B cell (primary cell): ENCODE measurements around the gene CNGA1. TPM values are rescaled to one million over a fixed set of nuclear protein-coding genes. Genes with fewer than 3 reads are reported as not detected.

ENCODE experiments used
- ATAC-seq: fragments of 200-7000 bp; cut with Tn5 transposase; one replicate; pipeline ENCODE4 v1.10.0; 2021; ENCODE audit warnings: low read depth, mild to moderate bottlenecking, moderate number of reproducible peaks, moderate library complexity
- CTCF ChIA-PET: fragments of 350-600 bp; sonication (Branson Sonifier 250); formaldehyde crosslinking; loops from one replicate; lab custom pipeline; 2021; ENCODE audit warnings: antibody characterized with exemption, inconsistent platforms; lab: Charles Lee
- POLR2A ChIA-PET: fragments of 350-600 bp; sonication (Branson Sonifier 250); formaldehyde crosslinking; loops from one replicate; lab custom pipeline; 2021; ENCODE audit warnings: antibody characterized with exemption; lab: Charles Lee
- DNase-seq: peaks from one replicate; pipeline ENCODE4 v3.0.0; 2013
- H2AFZ ChIP-seq: 2 replicates; pipeline ENCODE4 v1.6.1; 2012; ENCODE audit warnings: mild to moderate bottlenecking, low read depth, low read length; ENCODE audit not compliant: insufficient read depth, poor library complexity, severe bottlenecking
- H3K27ac ChIP-seq, 2 donors: 1 replicate in 1 of 2; 2 replicates in 1 of 2; pipeline ENCODE4 v1.5.1; 2012 to 2013; ENCODE audit warnings: low read length in 2 of 2, mild to moderate bottlenecking in 2 of 2, moderate library complexity in 1 of 2
- H3K27me3 ChIP-seq, 4 experiments: fragments of 200-600 bp in 1 of 4; sonication (generic) in 1 of 4; replicated peaks in 1 of 4; 1 replicate in 2 of 4; 2 replicates in 2 of 4; pipeline versions ENCODE4 v1.6.1 to v1.7.0; 2013 to 2016; ENCODE audit warnings: low read length in 3 of 4, mild to moderate bottlenecking in 2 of 4, mixed read lengths in 1 of 4, moderate library complexity in 1 of 4; ENCODE audit not compliant: insufficient read depth in 4 of 4, control insufficient read depth in 3 of 4; ENCODE audit errors: control extremely low read depth in 1 of 4
- H3K36me3 ChIP-seq, 2 experiments: replicated peaks in 1 of 2; 1 replicate in 1 of 2; 2 replicates in 1 of 2; pipeline versions ENCODE4 v1.6.1 to v1.7.1; 2013; ENCODE audit warnings: low read length in 1 of 2; ENCODE audit not compliant: insufficient read depth in 2 of 2, control insufficient read depth in 1 of 2; ENCODE audit errors: control extremely low read depth in 1 of 2, extremely low read depth in 1 of 2
- H3K4me1 ChIP-seq, 2 donors: fragments of 200-600 bp in 1 of 2; sonication (generic) in 1 of 2; 1 replicate in 1 of 2; 2 replicates in 1 of 2; pipeline versions ENCODE4 v1.5.1 to v1.6.1; 2013 to 2017; ENCODE audit warnings: low read length in 2 of 2; ENCODE audit not compliant: control insufficient read depth in 2 of 2, insufficient read depth in 2 of 2
- H3K4me2 ChIP-seq: replicated peaks from 2 replicates; pipeline ENCODE3; 2012; ENCODE audit warnings: mild to moderate bottlenecking, low read depth, low read length; ENCODE audit not compliant: poor library complexity, severe bottlenecking
- H3K4me3 ChIP-seq, 5 experiments: fragments of 200-600 bp in 1 of 5; sonication (generic) in 1 of 5; 1 replicate in 3 of 5; 2 replicates in 2 of 5; pipeline versions ENCODE4 v1.5.1 to v1.7.0; 2011 to 2016; ENCODE audit warnings: low read length in 4 of 5, mild to moderate bottlenecking in 4 of 5, low read depth in 2 of 5, control low read depth in 1 of 5, moderate library complexity in 1 of 5; ENCODE audit not compliant: insufficient read depth in 1 of 5; ENCODE audit errors: control extremely low read depth in 1 of 5, extremely low read depth in 1 of 5
- H3K79me2 ChIP-seq: fragments of 200-600 bp; sonication (generic); one replicate; pipeline ENCODE4 v1.6.0; 2016; ENCODE audit warnings: low read length; ENCODE audit not compliant: control insufficient read depth, insufficient read depth
- H3K9ac ChIP-seq: fragments of 200-600 bp; sonication (generic); 2 replicates; pipeline ENCODE4 v1.6.1; 2017; ENCODE audit warnings: mild to moderate bottlenecking, low read length, moderate library complexity
- H3K9me3 ChIP-seq, 3 donors: one replicate each; pipeline versions ENCODE4 v1.6.1 to v1.7.1; 2013; ENCODE audit warnings: low read length in 2 of 3; ENCODE audit not compliant: control insufficient read depth in 2 of 3, insufficient read depth in 1 of 3; ENCODE audit errors: control extremely low read depth in 1 of 3
- H4K20me1 ChIP-seq: 2 replicates; pipeline ENCODE4 v1.6.0; 2012; ENCODE audit warnings: mild to moderate bottlenecking, low read length; ENCODE audit not compliant: insufficient read depth, control insufficient read depth, poor library complexity, severe bottlenecking
- H3K27ac Mint-ChIP-seq: one replicate; pipeline ENCODE4 v1.8.0; 2021; ENCODE audit warnings: mixed read lengths
- H3K27me3 Mint-ChIP-seq: one replicate; pipeline ENCODE4 v1.8.0; 2021; ENCODE audit warnings: mixed read lengths
- H3K4me1 Mint-ChIP-seq: one replicate; pipeline ENCODE4 v1.8.0; 2021; ENCODE audit warnings: mixed read lengths
- H3K4me3 Mint-ChIP-seq: one replicate; pipeline ENCODE4 v1.8.0; 2021; ENCODE audit warnings: mixed read lengths
- H3K9me3 Mint-ChIP-seq: one replicate; pipeline ENCODE4 v1.8.0; 2022; ENCODE audit warnings: mixed read lengths; ENCODE audit not compliant: insufficient read depth
- EZH2 ChIP-seq: IDR thresholded peaks from 2 replicates; pipeline ENCODE4 v1.6.1; 2012; ENCODE audit warnings: borderline replicate concordance, low read depth, mild to moderate bottlenecking, moderate library complexity, low read length; ENCODE audit not compliant: insufficient read depth, poor library complexity, severe bottlenecking
- WGBS: methylation state at CpG from one replicate; pipeline ENCODE4 v1.1.5; 2013; ENCODE audit warnings: missing lambda C conversion rate; ENCODE audit not compliant: insufficient coverage; 5-methylcytosine and 5-hydroxymethylcytosine counted together
- intact Hi-C: fragments of 100-400 bp; cut with micrococcal nuclease; formaldehyde crosslinking; loops from one replicate; pipeline ENCODE4 v1.10.0; 2022
- polyA plus RNA-seq: library from polyadenylated mRNA; depleted of rRNA; stranded (reverse); fragments of >200 nt; gene quantifications from 2 replicates; pipeline ENCODE4 v1.2.3, GENCODE V29; 2012
- total RNA-seq, 2 donors: library from RNA; stranded (reverse); fragments of 120-200 nt in 1 of 2; gene quantifications; 1 replicate in 1 of 2; 2 replicates in 1 of 2; pipeline versions ENCODE4 v1.2.3 to v1.2.4, GENCODE V29; 2013 to 2022
- TF ChIP-seq, protein P1 (sequence below): fragments of 200-600 bp; IDR thresholded peaks from one replicate; pipeline ENCODE4 v1.8.0; 2022; ENCODE audit warnings: antibody characterized with exemption, mild to moderate bottlenecking

Gene CNGA1
- total and polyA plus RNA-seq, 2 donors (not counting 1 experiment from before 2014, with no cell fraction given) = not detected

DNA sequence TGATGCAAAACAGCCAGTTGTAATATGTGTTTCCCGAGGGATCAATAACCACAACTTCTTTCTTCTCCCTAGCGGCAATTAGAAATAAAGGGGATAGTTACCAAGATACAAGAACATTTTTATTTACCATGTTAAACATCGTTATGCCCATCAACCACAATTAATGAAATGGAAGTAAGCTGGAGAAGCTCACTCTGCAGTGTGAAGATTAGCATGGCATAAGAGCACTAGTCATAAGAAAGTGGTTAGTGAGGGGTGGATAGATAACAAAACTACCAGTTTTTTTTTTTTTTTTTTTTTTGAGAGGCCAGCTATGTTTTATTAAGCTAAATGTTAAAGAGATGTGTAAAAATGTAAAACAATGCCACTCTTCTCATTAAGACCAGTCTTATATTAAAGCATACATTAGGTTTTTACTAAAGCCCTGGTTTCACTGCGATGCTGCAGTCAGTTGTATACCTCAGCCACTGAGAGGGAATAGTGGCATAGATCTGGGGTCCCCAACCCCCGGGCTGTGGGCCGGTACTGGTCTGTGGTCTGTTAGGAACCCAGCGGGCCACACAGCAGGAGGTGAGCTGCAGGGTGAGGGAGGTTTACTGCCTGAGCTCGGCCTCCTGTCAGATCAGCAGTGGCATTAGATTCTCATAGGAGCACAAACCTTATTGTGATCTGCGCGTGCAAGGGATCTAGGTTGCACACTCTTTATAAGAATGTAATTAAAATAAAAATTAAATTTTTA, 74.2 kb downstream of the CNGA1 start:
- no peaks in the 10 kb centered on the region for H3K4me1 ChIP-seq
- H3K4me3 ChIP-seq = no peak overlapping the region
- no peak for TF ChIP-seq EZH2
- TF ChIP-seq, protein P1, sequence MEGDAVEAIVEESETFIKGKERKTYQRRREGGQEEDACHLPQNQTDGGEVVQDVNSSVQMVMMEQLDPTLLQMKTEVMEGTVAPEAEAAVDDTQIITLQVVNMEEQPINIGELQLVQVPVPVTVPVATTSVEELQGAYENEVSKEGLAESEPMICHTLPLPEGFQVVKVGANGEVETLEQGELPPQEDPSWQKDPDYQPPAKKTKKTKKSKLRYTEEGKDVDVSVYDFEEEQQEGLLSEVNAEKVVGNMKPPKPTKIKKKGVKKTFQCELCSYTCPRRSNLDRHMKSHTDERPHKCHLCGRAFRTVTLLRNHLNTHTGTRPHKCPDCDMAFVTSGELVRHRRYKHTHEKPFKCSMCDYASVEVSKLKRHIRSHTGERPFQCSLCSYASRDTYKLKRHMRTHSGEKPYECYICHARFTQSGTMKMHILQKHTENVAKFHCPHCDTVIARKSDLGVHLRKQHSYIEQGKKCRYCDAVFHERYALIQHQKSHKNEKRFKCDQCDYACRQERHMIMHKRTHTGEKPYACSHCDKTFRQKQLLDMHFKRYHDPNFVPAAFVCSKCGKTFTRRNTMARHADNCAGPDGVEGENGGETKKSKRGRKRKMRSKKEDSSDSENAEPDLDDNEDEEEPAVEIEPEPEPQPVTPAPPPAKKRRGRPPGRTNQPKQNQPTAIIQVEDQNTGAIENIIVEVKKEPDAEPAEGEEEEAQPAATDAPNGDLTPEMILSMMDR = no peak
- no peaks in the 10 kb centered on the region for H4K20me1 ChIP-seq
- 81% methylated on average over 3 of the region's 10 CpGs for WGBS
- Mint-ChIP-seq H3K27ac (no peak overlapping the region), H3K4me1 (no peaks in the 10 kb centered on the region), H3K9me3 (no peaks in the 10 kb centered on the region), H3K27me3 (peaks cover 6% of the 10 kb centered on the region), H3K4me3 (no peak overlapping the region)
- no peaks in the 10 kb centered on the region for H3K36me3 ChIP-seq
- H3K27ac ChIP-seq = no peak overlapping the region
- H3K79me2 ChIP-seq = no peaks in the 10 kb centered on the region
- H3K27me3 ChIP-seq = peaks cover 0 to 3% (median 0%) of the 10 kb centered on the region in 4 experiments
- ChIA-PET POLR2A (no interaction called here), CTCF (interaction anchor here (3.0 kb wide), 1 partner anchor 8 kb away, joined by 16 read pairs; no protein-coding TSS in a partner anchor)
- no peak overlapping the region for H3K4me2 ChIP-seq
- ATAC-seq (no peak), DNase-seq (no peak)
- no peak overlapping the region for H3K9ac ChIP-seq
- no peaks in the 10 kb centered on the region for H3K9me3 ChIP-seq
- no peak overlapping the region for H2AFZ ChIP-seq
- intact Hi-C loops = no loop called here

DNA sequence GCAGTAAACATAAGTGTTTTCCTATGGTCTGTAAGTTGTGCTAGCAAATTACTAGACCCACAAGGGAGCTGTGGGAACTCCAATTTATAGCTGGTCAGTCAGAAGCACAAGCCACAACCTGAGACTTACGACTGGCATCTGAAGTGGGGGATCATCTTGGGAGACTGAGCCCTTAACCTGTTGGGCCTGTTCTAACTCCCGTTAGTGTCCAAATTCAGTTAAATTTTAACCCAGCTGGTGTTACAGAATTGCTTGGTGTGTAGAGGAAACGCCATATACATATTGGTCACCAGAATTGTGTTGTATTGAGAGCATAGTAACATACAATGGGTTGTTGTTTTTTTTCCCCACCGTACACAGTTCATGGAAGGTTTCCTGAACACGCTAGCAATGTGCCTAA, 77.0 kb downstream of the CNGA1 start:
- no peaks in the 10 kb centered on the region for H3K79me2 ChIP-seq
- H3K27ac ChIP-seq = no peak overlapping the region
- Mint-ChIP-seq H3K9me3 (no peaks in the 10 kb centered on the region), H3K4me1 (no peaks in the 10 kb centered on the region), H3K4me3 (no peak overlapping the region), H3K27ac (no peak overlapping the region), H3K27me3 (peaks cover 18% of the 10 kb centered on the region)
- intact Hi-C loops = no loop called here
- H3K4me2 ChIP-seq = no peak overlapping the region
- CTCF ChIA-PET = interaction anchor here (1.2 kb wide), 2 partner anchors 13 to 271 kb away, joined by 3 to 4 read pairs; no protein-coding TSS in a partner anchor
- H3K27me3 ChIP-seq = peaks cover 0 to 5% (median 0%) of the 10 kb centered on the region in 4 experiments
- ATAC-seq (no peak), DNase-seq (no peak)
- 89% methylated on average over 5 of the region's 5 CpGs for WGBS
- no peak overlapping the region for H2AFZ ChIP-seq
- H3K9ac ChIP-seq = no peak overlapping the region
- no peaks in the 10 kb centered on the region for H3K36me3 ChIP-seq
- POLR2A ChIA-PET = no interaction called here
- H4K20me1 ChIP-seq = no peaks in the 10 kb centered on the region
- no peaks in the 10 kb centered on the region for H3K4me1 ChIP-seq
- H3K4me3 ChIP-seq = no peak overlapping the region
- no peak for TF ChIP-seq EZH2
- TF ChIP-seq, protein P1 = no peak
- no peaks in the 10 kb centered on the region for H3K9me3 ChIP-seq
